ENCODE data around the gene GPR42. TPM values are rescaled to one million over a fixed set of nuclear protein-coding genes. Genes with fewer than 3 reads are reported as not detected.

The GPR42 gene
- total RNA-seq, 4 donors from 2014 or later, result not detected

DNA sequence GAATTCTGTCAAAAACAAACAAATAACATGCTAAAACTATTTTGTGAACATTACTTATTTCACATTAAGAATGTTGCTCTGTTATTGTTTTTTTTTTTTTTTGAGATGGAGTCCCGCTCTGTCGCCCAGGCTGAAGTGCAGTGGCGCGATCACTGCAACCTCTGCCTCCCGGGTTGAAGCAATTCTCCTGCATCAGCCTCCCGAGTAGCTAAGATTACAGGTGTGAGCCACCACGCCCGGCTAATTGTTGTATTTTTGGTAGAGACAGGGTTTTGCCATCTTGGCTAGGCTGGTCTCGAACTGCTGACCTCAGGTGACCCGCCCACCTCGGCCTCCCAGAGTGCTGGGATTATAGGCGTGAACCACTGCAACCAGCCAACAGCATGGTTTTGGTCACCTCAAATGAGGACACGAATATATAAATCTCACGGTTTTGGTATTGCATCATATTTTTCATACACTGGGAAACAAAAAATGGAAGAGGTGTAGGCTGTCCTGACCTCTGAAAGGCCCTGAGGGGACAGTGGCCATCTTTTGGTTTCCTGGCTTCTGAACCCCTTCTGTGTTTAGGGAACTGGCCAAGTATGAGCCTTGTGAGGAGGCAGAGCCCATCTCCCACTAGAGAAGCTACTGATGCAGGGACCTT lies 25.5 kb downstream of the GPR42 start:
- peak in 1 of 2 donors; percentile 41 for DNase-seq (ENCODE audit: low spot score in 2 of 2)
- H3K27ac ChIP-seq, result no peak overlapping the region
- TF ChIP-seq POLR2A (IDR thresholded peaks at IDR 0.05), result no peak
- TF ChIP-seq POLR2AphosphoS5 (IDR thresholded peaks at IDR 0.05), result no peak
- no peak for TF ChIP-seq EP300 (IDR thresholded peaks at IDR 0.05)
- TF ChIP-seq, protein P1, sequence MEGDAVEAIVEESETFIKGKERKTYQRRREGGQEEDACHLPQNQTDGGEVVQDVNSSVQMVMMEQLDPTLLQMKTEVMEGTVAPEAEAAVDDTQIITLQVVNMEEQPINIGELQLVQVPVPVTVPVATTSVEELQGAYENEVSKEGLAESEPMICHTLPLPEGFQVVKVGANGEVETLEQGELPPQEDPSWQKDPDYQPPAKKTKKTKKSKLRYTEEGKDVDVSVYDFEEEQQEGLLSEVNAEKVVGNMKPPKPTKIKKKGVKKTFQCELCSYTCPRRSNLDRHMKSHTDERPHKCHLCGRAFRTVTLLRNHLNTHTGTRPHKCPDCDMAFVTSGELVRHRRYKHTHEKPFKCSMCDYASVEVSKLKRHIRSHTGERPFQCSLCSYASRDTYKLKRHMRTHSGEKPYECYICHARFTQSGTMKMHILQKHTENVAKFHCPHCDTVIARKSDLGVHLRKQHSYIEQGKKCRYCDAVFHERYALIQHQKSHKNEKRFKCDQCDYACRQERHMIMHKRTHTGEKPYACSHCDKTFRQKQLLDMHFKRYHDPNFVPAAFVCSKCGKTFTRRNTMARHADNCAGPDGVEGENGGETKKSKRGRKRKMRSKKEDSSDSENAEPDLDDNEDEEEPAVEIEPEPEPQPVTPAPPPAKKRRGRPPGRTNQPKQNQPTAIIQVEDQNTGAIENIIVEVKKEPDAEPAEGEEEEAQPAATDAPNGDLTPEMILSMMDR (IDR thresholded peaks at IDR 0.05), result no peak

DNA sequence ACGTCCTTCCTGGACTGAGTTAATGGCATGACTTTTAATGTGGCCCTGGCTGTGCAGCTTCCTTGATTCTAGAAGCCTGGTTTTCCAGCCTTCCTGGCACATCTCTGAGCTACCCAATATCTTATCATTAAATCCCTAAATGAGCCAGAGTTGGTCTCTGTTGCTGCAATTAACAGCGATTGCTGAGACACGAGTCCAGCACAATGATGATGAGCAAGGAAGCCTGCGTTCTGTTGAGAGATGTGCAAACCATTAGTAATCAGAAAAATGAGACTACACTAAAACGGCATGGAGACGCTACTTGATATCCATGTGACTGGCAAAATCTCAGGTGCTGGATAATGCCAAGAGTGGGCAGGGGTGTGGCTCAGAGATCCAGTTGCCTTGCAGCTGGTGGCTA lies 26.2 kb downstream of the GPR42 start:
- Histone ChIP-seq H3K4me1 (no peaks in the 10 kb centered on the region), H3K36me3 (no peaks in the 10 kb centered on the region), H3K9me3 (no peaks in the 10 kb centered on the region), H3K27ac (no peak overlapping the region), H3K4me3 (no peak overlapping the region), H3K27me3 (no peaks in the 10 kb centered on the region)
- 46% methylated on average over 6 of the region's 6 CpGs for WGBS
- DNase-seq (ENCODE audit: low spot score in 2 of 2), result peak in 1 of 2 donors; percentile 21
- TF ChIP-seq EP300 (IDR thresholded peaks at IDR 0.05) (no peak), POLR2AphosphoS5 (IDR thresholded peaks at IDR 0.05) (no peak), POLR2A (IDR thresholded peaks at IDR 0.05) (no peak)
- TF ChIP-seq, protein P1 (IDR thresholded peaks at IDR 0.05), result no peak

More for the DNA sequence above, 25.5 kb downstream of the GPR42 start:
- WGBS, result 87% methylated on average over 14 of the region's 14 CpGs
- Histone ChIP-seq H3K4me1 (no peaks in the 10 kb centered on the region), H3K4me3 (no peak overlapping the region), H3K27me3 (no peaks in the 10 kb centered on the region), H3K9me3 (no peaks in the 10 kb centered on the region), H3K36me3 (no peaks in the 10 kb centered on the region)

- no peaks in the 10 kb centered on the region for H3K36me3 ChIP-seq
- WGBS, result 86% methylated on average over 12 of the region's 12 CpGs
- H3K4me1 ChIP-seq, result no peaks in the 10 kb centered on the region
- peak in 1 of 2 donors; percentile 72 for DNase-seq (ENCODE audit: low spot score in 2 of 2)
- H3K27ac ChIP-seq, result no peak overlapping the region
- TF ChIP-seq POLR2AphosphoS5 (IDR thresholded peaks at IDR 0.05) (no peak), EP300 (IDR thresholded peaks at IDR 0.05) (no peak), POLR2A (IDR thresholded peaks at IDR 0.05) (no peak)
- TF ChIP-seq, protein P1 (IDR thresholded peaks at IDR 0.05), result no peak
- no peak overlapping the region for H3K4me3 ChIP-seq
- no peaks in the 10 kb centered on the region for H3K9me3 ChIP-seq
- H3K27me3 ChIP-seq, result no peaks in the 10 kb centered on the region
Measured at GRCh38 chr19:35398570-35398969, 27.7 kb downstream of the GPR42 start.

GRCh38 chr19:35399231-35399630 lies 28.4 kb downstream of the GPR42 start:
- 78% methylated on average over 4 of the region's 4 CpGs for WGBS
- Histone ChIP-seq H3K27me3 (no peaks in the 10 kb centered on the region), H3K9me3 (no peaks in the 10 kb centered on the region), H3K27ac (no peak overlapping the region), H3K36me3 (no peaks in the 10 kb centered on the region), H3K4me1 (no peaks in the 10 kb centered on the region), H3K4me3 (no peak overlapping the region)
- no peak for DNase-seq (ENCODE audit: low spot score in 2 of 2)
- TF ChIP-seq POLR2A (IDR thresholded peaks at IDR 0.05) (no peak), POLR2AphosphoS5 (IDR thresholded peaks at IDR 0.05) (no peak), EP300 (IDR thresholded peaks at IDR 0.05) (no peak)
- TF ChIP-seq, protein P1 (IDR thresholded peaks at IDR 0.05), result no peak

DNA sequence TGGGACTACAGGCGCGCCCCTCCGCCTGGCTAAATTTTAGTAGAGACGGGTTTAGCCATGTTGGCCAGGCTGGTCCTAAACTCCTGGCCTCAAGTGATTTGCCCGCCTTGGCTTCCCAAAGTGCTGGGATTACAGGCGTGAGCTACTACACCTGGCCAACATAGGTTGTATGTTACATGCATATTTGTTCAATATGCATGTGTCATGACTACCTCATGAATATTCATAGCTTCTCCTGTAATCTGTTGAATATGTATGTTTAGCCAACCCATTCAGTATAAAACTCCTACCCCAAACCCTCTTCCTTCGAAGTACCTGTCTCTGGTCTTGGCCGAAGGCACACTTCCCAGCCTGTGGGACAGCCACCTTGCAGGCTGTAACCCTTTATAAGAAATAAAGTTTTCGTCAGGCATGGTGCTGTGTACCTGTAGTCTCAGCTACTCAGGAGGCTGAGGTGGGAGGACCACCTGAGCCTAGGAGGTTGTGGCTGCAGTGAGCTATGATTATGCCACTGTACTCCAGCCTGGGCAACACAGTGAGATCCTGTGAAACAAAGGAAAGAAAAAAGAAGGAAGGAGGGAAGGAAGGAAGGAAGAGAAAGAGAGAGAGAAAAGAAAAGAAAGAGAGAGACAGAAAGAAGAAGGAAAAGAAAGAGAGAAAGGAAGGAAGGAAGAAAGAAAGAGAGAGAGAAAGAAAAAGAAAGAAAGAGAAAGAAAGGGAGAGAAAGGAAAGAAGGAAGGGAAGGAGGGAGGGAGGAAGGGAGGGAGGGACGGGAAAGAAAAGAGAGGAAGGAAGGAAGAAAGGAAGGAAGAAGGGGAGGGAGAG lies 29.3 kb downstream of the GPR42 start:
- WGBS, result 92% methylated on average over 10 of the region's 10 CpGs
- H3K36me3 ChIP-seq, result no peaks in the 10 kb centered on the region

More for the DNA sequence above, 29.3 kb downstream of the GPR42 start:
- no peak overlapping the region for H3K27ac ChIP-seq
- DNase-seq (ENCODE audit: low spot score in 2 of 2), result peak in 1 of 2 donors; percentile 21
- no peaks in the 10 kb centered on the region for H3K27me3 ChIP-seq
- TF ChIP-seq, protein P1 (IDR thresholded peaks at IDR 0.05), result no peak
- TF ChIP-seq POLR2A (IDR thresholded peaks at IDR 0.05) (no peak), POLR2AphosphoS5 (IDR thresholded peaks at IDR 0.05) (no peak), EP300 (IDR thresholded peaks at IDR 0.05) (no peak)
- no peaks in the 10 kb centered on the region for H3K9me3 ChIP-seq
- no peaks in the 10 kb centered on the region for H3K4me1 ChIP-seq
- no peak overlapping the region for H3K4me3 ChIP-seq

Measured in suprapubic skin (tissue), 4 donors.